Measurements from ENCODE around the gene SMURF2. TPM values are rescaled to one million over a fixed set of nuclear protein-coding genes. Genes with fewer than 3 reads are reported as not detected.

Gene SMURF2
- total RNA-seq, 1 experiment from 2014 or later: 127 TPM

DNA sequence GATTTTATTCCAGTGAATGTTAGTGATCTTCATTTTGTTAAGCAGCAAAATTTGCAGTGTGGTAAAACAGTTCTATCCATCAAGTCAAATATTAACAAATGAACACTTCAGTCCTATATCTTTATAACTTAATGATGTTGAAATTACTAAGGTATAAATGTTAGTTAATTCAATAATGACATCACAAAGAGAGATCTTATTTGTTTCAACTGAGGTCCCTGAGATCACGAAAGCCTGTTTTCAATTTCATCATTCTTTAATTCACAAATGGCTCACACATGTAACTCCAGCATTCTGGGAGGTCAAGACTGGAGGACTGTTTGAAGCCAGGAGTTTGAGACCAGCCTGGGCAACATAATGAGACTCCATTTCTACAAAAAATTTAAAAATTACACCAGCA, 13.9 kb downstream of the SMURF2 start:
- DNase-seq (ENCODE audit: low read depth, low spot score): no peak
- Histone ChIP-seq H3K9me3 (ENCODE audit: control insufficient read depth in 1 of 2, insufficient read depth in 1 of 2, low read depth in 1 of 2, low read length in 2 of 2) (no peaks in the 10 kb centered on the region), H3K4me2 (ENCODE audit: low read length) (no peak overlapping the region), H3K9me2 (ENCODE audit: insufficient read depth) (no peaks in the 10 kb centered on the region), H3K4me1 (ENCODE audit: control insufficient read depth in 1 of 2, insufficient read depth in 2 of 2, low read length in 2 of 2) (peaks cover 49 to 50% of the 10 kb centered on the region in 2 experiments), H2AFZ (ENCODE audit: low read depth, low read length, poor library complexity, severe bottlenecking) (no peak overlapping the region), H3K27me3 (ENCODE audit: insufficient read depth, low read length) (no peaks in the 10 kb centered on the region), H3K4me3 (replicated peaks in 1 of 2; ENCODE audit: low read depth in 1 of 2, low read length in 2 of 2) (no peak overlapping the region), H3K79me2 (ENCODE audit: insufficient read depth, low read length) (peaks cover 100% of the 10 kb centered on the region), H3K36me3 (ENCODE audit: control insufficient read depth in 1 of 2, insufficient read depth in 2 of 2, low read length in 2 of 2) (peaks cover 18 to 19% of the 10 kb centered on the region in 2 experiments; a peak in 3 of 4 replicates), H3K9ac (ENCODE audit: low read length) (no peak overlapping the region), H3K27ac (ENCODE audit: low read depth, low read length) (no peak overlapping the region; the same call in 1 of the 2 replicates), H4K20me1 (ENCODE audit: insufficient read depth) (peaks cover 23% of the 10 kb centered on the region; the same call in 1 of the 2 replicates)
- TF ChIP-seq, protein P1, sequence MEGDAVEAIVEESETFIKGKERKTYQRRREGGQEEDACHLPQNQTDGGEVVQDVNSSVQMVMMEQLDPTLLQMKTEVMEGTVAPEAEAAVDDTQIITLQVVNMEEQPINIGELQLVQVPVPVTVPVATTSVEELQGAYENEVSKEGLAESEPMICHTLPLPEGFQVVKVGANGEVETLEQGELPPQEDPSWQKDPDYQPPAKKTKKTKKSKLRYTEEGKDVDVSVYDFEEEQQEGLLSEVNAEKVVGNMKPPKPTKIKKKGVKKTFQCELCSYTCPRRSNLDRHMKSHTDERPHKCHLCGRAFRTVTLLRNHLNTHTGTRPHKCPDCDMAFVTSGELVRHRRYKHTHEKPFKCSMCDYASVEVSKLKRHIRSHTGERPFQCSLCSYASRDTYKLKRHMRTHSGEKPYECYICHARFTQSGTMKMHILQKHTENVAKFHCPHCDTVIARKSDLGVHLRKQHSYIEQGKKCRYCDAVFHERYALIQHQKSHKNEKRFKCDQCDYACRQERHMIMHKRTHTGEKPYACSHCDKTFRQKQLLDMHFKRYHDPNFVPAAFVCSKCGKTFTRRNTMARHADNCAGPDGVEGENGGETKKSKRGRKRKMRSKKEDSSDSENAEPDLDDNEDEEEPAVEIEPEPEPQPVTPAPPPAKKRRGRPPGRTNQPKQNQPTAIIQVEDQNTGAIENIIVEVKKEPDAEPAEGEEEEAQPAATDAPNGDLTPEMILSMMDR (IDR thresholded peaks at IDR 0.05 in 2 of 3, conservative IDR thresholded peaks at IDR 0.05 in 1 of 3; ENCODE audit: borderline replicate concordance in 1 of 3, insufficient read depth in 1 of 3, low read depth in 2 of 3, low read length in 2 of 3): no peak
- TF ChIP-seq FOSL1 (IDR thresholded peaks at IDR 0.05; ENCODE audit: low read depth) (no peak), JUND (IDR thresholded peaks at IDR 0.05) (no peak), POLR2AphosphoS5 (IDR thresholded peaks at IDR 0.05; ENCODE audit: low read depth, low read length) (no peak), ZNF274 (IDR thresholded peaks at IDR 0.05; ENCODE audit: low read depth, low read length) (no peak), POLR2A (IDR thresholded peaks at IDR 0.05; ENCODE audit: borderline replicate concordance, extremely low read depth, insufficient read depth, insufficient read length) (no peak), ELF1 (IDR thresholded peaks at IDR 0.05; ENCODE audit: borderline replicate concordance, low read depth) (no peak), SRF (IDR thresholded peaks at IDR 0.05; ENCODE audit: low read depth) (no peak), RAD21 (IDR thresholded peaks at IDR 0.05; ENCODE audit: low read depth) (no peak), EZH2phosphoT487 (IDR thresholded peaks at IDR 0.05; ENCODE audit: borderline replicate concordance) (no peak), ZFX (IDR thresholded peaks at IDR 0.05) (no peak), TCF7L2 (IDR thresholded peaks at IDR 0.05; ENCODE audit: borderline replicate concordance, extremely low read depth, insufficient read depth, insufficient read length) (no peak), CEBPB (IDR thresholded peaks at IDR 0.05; ENCODE audit: low read depth) (no peak), SP1 (IDR thresholded peaks at IDR 0.05; ENCODE audit: low read depth) (no peak), YY1 (IDR thresholded peaks at IDR 0.05; ENCODE audit: extremely low read depth, insufficient replicate concordance, low read depth, low read length) (no peak), EZH2 (IDR thresholded peaks at IDR 0.05) (no peak)
- TF ChIP-seq, protein P2, sequence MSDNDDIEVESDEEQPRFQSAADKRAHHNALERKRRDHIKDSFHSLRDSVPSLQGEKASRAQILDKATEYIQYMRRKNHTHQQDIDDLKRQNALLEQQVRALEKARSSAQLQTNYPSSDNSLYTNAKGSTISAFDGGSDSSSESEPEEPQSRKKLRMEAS (IDR thresholded peaks at IDR 0.05): no peak
- TF ChIP-seq, protein P3, sequence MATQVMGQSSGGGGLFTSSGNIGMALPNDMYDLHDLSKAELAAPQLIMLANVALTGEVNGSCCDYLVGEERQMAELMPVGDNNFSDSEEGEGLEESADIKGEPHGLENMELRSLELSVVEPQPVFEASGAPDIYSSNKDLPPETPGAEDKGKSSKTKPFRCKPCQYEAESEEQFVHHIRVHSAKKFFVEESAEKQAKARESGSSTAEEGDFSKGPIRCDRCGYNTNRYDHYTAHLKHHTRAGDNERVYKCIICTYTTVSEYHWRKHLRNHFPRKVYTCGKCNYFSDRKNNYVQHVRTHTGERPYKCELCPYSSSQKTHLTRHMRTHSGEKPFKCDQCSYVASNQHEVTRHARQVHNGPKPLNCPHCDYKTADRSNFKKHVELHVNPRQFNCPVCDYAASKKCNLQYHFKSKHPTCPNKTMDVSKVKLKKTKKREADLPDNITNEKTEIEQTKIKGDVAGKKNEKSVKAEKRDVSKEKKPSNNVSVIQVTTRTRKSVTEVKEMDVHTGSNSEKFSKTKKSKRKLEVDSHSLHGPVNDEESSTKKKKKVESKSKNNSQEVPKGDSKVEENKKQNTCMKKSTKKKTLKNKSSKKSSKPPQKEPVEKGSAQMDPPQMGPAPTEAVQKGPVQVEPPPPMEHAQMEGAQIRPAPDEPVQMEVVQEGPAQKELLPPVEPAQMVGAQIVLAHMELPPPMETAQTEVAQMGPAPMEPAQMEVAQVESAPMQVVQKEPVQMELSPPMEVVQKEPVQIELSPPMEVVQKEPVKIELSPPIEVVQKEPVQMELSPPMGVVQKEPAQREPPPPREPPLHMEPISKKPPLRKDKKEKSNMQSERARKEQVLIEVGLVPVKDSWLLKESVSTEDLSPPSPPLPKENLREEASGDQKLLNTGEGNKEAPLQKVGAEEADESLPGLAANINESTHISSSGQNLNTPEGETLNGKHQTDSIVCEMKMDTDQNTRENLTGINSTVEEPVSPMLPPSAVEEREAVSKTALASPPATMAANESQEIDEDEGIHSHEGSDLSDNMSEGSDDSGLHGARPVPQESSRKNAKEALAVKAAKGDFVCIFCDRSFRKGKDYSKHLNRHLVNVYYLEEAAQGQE (IDR thresholded peaks at IDR 0.05; ENCODE audit: low read depth): no peak
- TF ChIP-seq, protein P4, sequence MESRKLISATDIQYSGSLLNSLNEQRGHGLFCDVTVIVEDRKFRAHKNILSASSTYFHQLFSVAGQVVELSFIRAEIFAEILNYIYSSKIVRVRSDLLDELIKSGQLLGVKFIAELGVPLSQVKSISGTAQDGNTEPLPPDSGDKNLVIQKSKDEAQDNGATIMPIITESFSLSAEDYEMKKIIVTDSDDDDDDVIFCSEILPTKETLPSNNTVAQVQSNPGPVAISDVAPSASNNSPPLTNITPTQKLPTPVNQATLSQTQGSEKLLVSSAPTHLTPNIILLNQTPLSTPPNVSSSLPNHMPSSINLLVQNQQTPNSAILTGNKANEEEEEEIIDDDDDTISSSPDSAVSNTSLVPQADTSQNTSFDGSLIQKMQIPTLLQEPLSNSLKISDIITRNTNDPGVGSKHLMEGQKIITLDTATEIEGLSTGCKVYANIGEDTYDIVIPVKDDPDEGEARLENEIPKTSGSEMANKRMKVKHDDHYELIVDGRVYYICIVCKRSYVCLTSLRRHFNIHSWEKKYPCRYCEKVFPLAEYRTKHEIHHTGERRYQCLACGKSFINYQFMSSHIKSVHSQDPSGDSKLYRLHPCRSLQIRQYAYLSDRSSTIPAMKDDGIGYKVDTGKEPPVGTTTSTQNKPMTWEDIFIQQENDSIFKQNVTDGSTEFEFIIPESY (IDR thresholded peaks at IDR 0.05; ENCODE audit: extremely low read depth, insufficient replicate concordance, low read length): no peak
- POLR2A ChIA-PET: interaction anchor here (0.7 kb wide), 1 partner anchor 694 kb away, joined by 3 read pairs; no protein-coding TSS in a partner anchor
- intact Hi-C loops (cut with micrococcal nuclease): loop anchor here (5.0 kb wide), 1 partner anchor 141 kb away; the partner anchor contains the start of genes CEP95 and DDX5
- no TSS peak for BruUV-seq (replicated peaks)
- CTCF ChIA-PET: interaction anchor here (3.4 kb wide), 1 partner anchor 12 kb away, joined by 6 read pairs; no protein-coding TSS in a partner anchor
- RAD21 ChIA-PET (ENCODE audit: low non-redundant PET in 1 of 2, low total read pairs in 2 of 2, uncharacterized antibody in 2 of 2, unreplicated experiment in 2 of 2): no interaction called here
- ATAC-seq: no peak

All from HCT116 (cell line).